ENCODE data around the gene PDE9A. TPM values are rescaled to one million over a fixed set of nuclear protein-coding genes. Genes with fewer than 3 reads are reported as not detected.

PDE9A gene
- total RNA-seq, 4 donors from 2014 or later, result 2.4 to 9.0 (median 3.7) TPM

DNA sequence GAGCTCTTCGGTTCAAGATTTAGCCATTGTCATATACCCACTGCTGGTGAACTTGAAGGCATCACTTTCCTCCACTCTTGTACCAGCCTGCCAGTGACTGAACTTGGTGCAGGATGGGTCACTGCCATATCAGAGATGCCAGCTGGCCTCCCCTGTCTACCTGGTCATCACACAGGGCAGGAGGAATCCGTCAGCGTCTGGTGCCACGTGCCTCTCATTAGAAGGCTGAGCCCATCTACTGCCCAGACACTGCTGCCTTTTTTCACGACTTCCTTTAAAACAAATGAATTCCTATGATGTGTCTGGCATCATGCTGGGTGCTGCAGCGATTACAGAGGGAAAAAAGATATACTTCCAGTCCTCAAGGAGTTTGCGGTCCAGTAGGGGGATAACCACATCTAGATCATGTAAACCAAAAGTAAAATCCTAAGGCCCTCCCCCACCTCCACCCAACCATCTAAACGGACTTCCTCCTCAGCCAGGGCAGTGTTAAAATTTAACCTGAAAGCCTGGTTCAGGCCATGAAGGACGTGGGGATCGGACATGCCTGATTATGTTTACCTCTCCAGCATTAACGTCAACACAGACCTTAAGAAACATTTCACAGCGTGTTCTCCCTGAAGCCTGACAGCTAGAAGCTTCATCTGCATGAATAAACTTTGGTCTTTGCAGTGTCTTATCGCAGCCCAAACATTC is 29.2 kb upstream of the PDE9A start:
- TF ChIP-seq, protein P1, sequence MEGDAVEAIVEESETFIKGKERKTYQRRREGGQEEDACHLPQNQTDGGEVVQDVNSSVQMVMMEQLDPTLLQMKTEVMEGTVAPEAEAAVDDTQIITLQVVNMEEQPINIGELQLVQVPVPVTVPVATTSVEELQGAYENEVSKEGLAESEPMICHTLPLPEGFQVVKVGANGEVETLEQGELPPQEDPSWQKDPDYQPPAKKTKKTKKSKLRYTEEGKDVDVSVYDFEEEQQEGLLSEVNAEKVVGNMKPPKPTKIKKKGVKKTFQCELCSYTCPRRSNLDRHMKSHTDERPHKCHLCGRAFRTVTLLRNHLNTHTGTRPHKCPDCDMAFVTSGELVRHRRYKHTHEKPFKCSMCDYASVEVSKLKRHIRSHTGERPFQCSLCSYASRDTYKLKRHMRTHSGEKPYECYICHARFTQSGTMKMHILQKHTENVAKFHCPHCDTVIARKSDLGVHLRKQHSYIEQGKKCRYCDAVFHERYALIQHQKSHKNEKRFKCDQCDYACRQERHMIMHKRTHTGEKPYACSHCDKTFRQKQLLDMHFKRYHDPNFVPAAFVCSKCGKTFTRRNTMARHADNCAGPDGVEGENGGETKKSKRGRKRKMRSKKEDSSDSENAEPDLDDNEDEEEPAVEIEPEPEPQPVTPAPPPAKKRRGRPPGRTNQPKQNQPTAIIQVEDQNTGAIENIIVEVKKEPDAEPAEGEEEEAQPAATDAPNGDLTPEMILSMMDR (IDR thresholded peaks at IDR 0.05; ENCODE audit: low read depth), result no peak

DNA sequence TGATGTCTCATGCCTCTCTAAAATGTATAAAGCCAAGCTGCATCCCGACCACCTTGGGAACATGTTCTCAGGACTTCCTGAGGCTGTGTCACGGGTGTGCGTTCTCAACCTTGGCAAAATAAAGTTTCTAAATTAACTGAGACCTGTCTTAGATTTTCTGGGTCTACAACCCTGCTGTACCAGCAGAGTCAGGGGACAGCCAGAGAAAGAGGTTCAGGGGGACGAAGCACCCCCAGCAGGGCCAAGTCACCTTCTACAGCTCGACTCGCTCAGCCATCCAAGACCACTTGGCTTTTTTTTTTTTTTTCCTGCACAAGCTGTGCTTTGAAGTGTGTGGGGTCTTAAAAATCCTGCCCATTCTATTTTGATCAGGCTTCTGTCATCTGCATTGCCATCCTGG is 28.5 kb upstream of the PDE9A start:
- TF ChIP-seq, protein P1 (IDR thresholded peaks at IDR 0.05; ENCODE audit: low read depth), result no peak

DNA sequence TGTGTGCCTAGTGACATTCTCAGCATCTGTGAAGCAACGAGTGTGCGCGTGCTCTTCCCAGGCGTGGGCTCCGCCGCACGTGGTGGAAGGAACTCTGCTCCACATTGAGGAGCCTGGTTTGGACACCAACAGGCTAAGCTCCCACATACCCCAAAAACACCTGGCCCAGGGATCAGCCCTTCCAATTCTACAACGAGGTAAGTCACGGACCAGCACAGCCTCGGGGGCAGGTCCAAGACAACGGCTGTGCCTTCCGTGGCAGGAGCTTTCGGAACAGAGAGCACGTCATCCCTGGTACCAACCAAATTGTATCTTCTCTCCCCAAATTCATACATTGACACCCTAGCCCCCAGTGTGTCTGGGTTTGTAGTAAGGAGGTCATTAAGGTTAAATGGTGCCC is 27.2 kb upstream of the PDE9A start:
- TF ChIP-seq, protein P1 (IDR thresholded peaks at IDR 0.05; ENCODE audit: low read depth), result no peak

DNA sequence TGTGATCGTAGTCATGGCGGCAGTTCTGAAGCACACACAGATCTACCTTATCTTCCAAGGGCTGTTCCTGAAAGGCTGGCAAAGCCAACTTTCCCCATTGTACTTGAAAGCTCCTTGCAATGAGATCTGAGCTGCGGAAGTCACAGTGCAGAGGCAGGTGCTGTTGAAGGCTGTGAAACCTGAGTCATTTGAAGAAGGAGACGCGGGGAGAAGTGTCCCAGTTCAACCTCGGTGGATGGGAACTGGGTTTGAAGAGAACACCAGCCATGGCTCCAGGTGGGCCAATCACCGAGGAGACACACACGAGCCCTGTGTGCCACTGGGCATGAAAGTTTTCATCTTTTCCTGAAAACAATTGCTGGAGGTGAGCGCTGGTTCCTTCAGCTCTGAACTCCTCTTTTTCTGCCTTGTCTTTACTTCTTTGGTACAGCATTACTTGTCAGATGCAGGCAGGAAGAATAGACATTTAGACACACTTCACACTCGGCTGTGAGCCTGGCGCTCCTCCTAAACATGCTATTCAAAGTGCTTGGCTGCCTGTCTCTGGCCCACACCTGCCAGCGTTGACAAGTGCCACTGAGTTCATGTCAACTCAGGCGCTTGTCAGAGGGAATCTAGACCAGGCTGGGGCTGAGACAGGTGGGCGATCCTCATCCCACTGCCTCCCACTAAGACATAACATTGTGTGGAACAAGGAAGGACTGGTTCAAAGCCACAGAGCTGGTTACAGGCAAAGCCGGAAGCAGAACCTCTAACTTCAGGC is 25.7 kb upstream of the PDE9A start:
- TF ChIP-seq, protein P1 (IDR thresholded peaks at IDR 0.05; ENCODE audit: low read depth), result no peak

DNA sequence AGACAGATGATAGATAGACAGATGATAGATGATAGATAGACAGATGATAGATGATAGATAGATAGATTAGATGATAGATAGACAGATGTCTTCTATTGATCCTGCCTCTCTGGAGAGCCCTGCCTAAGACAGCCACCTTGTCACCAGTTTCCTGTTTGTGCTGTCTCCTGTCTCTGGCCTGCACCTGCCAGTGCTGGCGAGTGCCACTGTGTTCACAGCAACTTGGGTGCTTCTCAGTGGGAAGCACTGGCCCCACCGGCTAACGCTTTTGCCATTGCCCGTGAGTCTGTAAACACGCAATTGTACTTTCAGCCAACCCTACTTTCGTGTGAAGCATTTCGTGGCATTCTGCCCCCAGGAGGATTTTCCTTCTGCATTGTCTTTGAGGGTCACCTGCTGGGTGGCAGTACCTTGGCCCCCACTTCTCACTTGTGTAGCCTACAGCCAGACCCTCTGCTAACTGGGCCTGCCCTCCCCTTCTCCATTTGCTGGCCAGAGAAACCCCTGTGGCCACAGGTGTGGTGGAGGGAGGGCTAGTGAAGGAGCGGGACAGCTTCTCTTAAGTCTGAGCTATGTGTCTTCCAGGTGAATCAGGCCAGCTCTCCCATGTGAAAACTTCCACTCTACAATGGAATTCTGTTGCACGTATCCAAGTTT is 23.4 kb upstream of the PDE9A start:
- TF ChIP-seq, protein P1 (IDR thresholded peaks at IDR 0.05; ENCODE audit: low read depth), result no peak

DNA sequence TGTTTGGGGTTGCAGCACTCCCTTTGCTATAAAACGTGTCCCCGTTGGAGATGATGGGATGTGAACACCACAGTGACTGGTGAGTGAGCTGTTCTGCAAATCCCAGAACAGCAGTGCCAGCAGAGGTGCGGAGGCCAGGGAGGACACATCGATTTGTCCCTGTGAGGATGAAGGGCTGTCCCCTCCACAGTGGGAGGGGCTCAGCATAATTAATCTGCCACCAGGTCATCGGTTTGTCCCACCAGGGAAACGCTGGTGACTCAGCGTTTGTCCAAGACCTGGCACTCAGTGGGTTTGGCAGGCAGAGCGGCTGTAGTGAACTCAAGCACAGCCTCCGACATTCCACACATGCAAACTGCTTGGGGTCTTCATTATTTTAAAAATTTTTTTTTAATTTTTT is 22.8 kb upstream of the PDE9A start:
- TF ChIP-seq, protein P1 (IDR thresholded peaks at IDR 0.05; ENCODE audit: low read depth), result no peak

DNA sequence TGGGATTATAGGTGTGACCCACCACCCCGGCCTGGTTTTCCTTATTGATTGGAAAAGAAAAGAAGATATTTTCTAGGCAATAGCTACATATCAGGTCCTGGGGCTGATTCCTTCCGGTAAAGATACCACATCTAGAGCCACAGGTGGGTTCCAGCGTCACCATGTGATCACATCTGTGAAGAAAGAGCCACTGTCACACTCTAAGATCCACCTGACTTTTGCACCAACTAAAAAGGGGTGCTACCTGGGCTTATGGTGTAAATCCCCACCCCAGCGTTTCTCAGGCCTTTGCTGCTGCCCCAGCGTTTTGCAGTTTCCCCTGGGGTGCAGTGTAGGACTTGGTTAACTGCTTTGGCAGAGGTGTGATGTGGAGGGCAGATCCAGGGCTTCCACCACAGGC is 22.3 kb upstream of the PDE9A start:
- TF ChIP-seq, protein P1 (IDR thresholded peaks at IDR 0.05; ENCODE audit: low read depth), result no peak
